GM19468 (cell line): ENCODE results near the gene SMIM3.
"Not testable (repeated sequence)": the region's sequence is repeated elsewhere in the genome, so short reads cannot be mapped to it uniquely, and the experiment has no call there.

ENCODE experiments used
- ATAC-seq: cut with Tn5 transposase; IDR thresholded peaks from one replicate; pipeline ENCODE4 v1.9.1; 2021; ENCODE audit warnings: mild to moderate bottlenecking, moderate library complexity, moderate number of reproducible peaks; ENCODE audit not compliant: unreplicated experiment; ENCODE audit errors: extremely low read depth

The SMIM3 gene

DNA sequence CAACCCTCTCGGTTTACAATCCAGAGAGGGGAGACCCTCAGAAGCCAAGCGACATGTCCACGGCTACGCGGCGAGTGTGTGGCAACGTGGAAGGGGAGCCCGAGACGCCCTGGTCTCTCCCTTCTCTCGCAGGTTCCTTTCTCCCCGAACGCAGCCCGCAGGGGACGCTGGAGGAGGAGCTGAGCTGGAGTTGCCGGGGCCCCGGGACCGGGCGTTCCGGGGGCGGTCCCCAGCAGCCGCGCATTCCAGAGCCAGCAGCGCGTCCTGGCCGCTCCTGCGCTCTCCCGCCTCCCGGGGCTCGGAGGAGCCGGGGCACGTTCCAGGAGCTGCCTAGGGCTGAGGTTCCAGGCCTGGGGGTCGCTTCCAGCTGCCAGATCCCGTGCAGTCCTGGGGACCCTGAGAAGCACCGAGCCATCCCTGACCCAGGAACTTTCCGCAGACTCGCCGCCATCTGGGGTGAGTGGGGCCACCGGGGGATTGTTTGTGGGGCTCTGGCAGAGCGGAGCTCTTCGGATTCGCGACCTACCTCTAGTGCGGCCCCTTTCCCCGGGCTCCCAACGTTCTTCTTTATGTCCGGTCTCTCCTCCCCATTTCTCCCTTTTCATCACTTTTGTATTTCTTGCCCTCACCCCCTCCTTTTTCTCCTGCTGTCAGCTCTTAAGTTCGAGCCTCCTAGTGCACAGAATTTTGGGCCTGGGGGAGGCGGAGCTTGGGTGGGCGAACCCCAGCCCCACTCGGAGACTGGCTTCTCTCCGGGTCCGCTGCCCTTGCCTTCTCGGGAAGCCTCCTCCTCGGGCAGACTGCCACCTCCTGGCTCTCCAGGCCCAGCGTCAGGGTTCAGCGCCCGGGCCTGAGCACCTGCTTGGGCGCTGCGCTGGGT lies at the start of gene SMIM3:
Gene SMIM3 (plus strand): TSS at position 241 of the 880 bp plus-strand sequence. CDS start 16,684 bp downstream, outside the sequence.
- ATAC-seq = peak; percentile 10

- no peak for ATAC-seq
These were observed 48.7 kb upstream of the SMIM3 start for GRCh38 chr5:150729859-150730258.

- no peak for ATAC-seq
These were observed 46.8 kb upstream of the SMIM3 start for GRCh38 chr5:150731669-150732242.

DNA sequence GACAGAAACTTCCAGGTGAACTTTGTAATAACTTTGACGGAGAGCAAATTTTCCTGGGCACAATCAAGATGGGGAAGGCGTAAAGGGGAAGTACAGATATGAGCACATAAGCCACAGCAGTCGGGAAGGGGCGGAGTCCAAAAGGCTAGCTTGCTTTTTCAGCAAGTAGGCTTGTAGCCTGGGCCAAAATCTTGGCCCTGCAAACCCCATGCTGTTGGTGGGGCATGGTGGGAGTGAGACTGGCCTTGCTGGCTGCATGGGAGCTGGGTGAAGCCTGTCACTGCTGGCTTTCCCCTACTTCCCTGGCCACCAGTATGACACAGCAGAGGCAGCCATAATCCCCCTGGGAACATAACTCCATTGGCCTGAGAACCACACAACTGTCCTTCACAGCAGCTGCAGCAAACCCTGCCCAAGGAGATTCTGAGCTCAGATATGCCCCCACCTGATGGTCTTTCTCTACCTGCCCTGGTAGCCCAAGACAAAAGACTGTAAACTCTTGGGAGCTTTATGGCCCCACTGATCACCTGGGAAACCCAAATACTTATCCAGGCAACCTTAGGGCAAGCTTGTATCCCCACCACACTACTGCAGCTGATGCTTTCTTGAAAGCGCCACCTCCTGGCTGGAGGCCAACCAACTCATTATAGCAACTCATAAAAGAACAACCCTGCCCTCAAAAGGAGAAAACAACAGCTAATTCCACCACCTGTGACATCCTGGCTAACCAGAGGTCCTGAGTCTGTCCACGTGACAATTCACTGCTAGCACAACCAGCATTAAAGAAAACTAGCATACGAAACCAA lies 43.8 kb upstream of the SMIM3 start:
- peak; percentile 44 for ATAC-seq

- ATAC-seq = no peak
These were observed 39.7 kb upstream of the SMIM3 start for GRCh38 chr5:150738862-150739261.

- ATAC-seq = no peak
These were observed 37.6 kb upstream of the SMIM3 start for GRCh38 chr5:150740992-150741391.

- ATAC-seq = not testable (repeated sequence)
These were observed 36.0 kb upstream of the SMIM3 start for GRCh38 chr5:150742455-150743141.

DNA sequence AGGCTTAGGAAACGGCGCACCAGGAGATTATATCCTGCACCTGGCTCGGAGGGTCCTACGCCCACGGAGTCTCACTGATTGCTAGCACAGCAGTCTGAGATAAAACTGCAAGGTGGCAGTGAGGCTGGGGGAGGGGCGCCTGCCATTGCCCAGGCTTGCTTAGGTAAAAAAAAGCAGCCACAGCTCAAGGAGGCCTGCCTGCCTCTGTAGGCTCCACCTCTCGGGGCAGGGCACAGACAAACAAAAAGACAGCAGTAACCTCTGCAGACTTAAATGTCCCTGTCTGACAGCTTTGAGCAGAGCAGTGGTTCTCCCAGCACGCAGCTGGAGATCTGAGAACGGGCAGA lies 35.4 kb upstream of the SMIM3 start:
- ATAC-seq = not testable (repeated sequence)

DNA sequence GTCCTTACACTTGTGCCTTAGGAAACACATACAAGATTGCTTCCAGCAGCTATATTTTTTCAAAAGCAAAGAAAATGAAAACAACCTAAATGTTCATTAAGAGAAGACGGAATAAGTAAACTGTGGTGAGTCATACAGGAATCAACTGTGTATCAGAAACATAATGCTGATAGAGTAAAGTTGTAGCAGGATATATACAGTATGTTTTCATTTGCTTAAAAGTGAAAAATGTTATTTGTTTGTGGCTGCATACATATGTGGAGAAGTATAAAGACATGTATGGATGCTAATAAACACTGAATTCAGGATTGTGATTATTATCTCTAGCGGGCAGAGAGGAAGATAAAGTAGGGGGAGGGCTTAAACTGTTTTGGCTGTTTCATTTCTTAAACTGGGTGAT lies 28.1 kb upstream of the SMIM3 start:
- ATAC-seq = no peak

DNA sequence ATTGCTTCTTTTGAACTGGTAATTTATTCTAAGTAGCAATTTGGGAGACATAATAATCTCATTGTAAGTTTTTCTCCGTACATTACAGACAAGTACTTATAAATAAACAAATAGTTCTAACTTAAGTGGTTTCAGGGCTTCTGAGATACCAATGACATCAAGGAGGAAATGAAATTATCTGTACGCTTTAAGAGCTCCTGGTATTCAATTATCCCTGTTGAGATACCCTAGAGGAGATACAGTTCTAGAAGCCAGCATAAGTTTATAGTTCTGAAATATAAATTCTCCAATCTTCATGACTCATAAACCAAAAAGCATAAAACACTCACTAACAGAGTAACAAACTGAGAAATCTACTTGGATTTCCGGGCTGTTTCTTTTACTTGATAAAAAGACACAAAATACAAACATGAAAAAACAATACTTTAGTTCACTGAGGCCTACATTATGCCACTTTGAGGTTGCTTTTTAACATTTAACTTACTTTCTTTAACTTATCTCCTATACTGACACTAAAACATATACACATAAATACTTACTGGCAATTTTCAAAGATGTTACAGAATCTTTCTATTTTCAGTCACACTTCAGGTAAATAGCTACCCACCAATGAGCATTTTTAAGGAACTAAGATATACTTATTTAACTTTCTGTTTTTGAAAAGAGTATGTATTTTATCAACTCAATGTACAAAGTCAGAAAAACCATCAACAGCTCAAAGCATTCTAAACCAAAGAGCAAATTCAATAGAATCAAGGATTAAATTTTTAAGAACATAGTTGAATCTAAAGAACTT lies 27.3 kb upstream of the SMIM3 start:
- ATAC-seq = no peak

DNA sequence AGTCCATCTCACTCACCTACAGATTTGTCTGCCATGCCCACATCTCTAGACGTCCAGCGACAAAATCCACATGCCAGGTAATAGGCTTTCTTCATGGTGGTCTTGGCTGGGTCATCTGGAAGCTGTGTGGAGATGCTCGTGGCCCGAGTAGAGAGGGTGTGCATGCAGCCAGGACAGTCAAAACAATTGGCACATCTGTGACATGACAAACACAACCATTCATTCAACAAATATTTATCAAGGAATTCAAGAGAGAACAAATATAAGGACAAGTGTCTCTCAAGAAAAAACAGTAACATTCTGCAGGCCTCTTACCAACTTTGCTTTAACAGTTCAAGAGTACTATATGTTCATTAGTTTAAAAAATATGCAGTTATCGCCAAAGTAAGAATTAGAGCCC lies 25.1 kb upstream of the SMIM3 start:
- no peak for ATAC-seq

GRCh38 chr5:150753863-150754262 lies 24.7 kb upstream of the SMIM3 start:
- no peak for ATAC-seq

DNA sequence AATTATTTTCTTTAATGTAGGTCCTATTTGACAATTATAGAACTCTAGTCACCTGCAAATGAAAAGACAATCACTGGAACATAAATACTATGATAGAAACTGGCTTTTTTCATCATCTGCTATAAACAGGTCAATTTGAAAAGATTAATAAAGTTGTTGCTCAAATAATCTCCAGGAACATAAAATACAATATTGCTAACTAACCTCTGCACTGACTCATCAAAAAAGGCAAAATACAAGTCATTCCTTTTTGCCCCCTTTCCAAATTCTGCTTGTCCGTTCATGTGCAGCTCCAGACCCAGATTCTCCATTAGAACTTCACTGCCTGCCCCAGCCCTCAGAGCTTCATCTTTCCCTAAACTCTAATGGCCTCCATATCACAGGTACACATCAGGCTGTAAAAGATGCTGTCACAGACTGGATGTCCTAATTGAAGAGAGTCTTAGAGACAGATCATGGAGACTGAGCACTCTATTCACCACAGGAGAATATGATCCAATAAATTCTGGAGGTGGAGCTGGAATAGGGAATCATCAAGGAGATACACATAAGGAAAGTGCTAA lies 21.4 kb upstream of the SMIM3 start:
- ATAC-seq = no peak

GRCh38 chr5:150758203-150758530 lies 20.4 kb upstream of the SMIM3 start:
- no peak for ATAC-seq

DNA sequence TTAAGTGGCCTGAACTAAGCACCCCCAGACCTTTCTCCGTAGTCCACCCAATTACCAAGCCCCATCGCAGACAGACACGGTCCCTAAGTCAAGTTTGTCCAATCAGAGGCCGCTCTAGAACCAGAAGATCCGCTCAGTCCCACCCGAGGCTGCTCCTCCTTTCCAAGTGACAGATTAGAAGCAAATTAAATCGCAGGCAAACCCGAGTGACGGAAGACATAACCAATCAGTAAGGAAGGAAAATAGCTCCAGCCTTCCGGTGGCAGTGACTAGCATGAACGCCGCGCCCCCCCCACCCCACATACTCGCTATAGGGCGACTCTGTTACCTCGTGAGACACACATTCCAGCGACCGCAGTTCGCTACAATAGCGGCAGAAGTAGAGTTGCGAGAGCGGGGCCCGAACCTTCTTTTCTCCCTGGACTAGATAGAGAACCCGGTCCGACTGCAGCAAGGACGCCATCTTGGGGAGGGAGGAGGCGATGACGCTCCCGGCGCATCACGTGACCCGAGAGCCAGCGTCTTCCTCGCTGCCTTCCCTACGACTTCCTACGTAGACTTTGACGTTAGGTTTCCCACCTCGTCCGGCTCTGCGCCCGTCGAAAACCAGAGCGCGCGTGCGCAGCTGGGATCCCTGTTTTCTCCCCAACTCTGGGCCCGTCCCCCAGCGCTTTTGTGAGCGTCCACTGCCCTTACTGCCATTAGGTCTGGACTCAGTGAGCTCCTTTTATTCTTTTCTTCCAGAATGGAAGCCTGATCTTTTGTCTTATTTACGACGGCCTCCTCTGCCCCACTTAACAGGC lies 19.8 kb upstream of the SMIM3 start, which contains the start of gene DCTN4:
Gene DCTN4 (minus strand): TSS at position 487 of the 803 bp plus-strand sequence. CDS start 24 bp downstream, at position 463.
- ATAC-seq = peak; percentile 97

DNA sequence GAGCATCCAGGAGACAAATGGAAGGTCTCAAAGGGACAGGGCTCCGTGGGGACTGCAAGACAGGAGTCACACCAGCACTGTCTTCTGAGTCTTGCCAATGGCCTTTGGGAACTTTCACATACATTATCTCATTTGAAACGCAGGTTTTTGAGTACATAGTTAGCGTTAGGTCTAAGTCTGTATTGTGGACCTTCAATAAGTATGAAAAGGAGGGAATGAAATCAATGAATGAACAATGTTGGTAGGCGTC lies 19.3 kb upstream of the SMIM3 start:
- no peak for ATAC-seq

- no peak for ATAC-seq
These were observed 16.3 kb upstream of the SMIM3 start for GRCh38 chr5:150762211-150762610.

GRCh38 chr5:150763023-150763769 lies 15.4 kb upstream of the SMIM3 start:
- no peak for ATAC-seq
